ENCODE measurements around the gene EEF2K. TPM values are rescaled to one million over a fixed set of nuclear protein-coding genes. Genes with fewer than 3 reads are reported as not detected.

The EEF2K gene
- polyA plus RNA-seq, 1 donor = 18.7 TPM

- no peak overlapping the region for H3K4me3 ChIP-seq (ENCODE audit: low read length)
- no CpG with 5 or more reads among the region's 24 CpGs for WGBS (ENCODE audit: insufficient coverage, low lambda C conversion rate)
- peaks cover 2% of the 10 kb centered on the region for H3K9me3 ChIP-seq (ENCODE audit: control insufficient read depth, low read depth, low read length)
- H3K36me3 ChIP-seq (ENCODE audit: control insufficient read depth, insufficient read depth, low read length) = peaks cover 88% of the 10 kb centered on the region
- no peak for DNase-seq
- H3K27ac ChIP-seq (ENCODE audit: low read length) = no peak overlapping the region
- H3K27me3 ChIP-seq (ENCODE audit: control insufficient read depth, insufficient read depth, low read length) = no peaks in the 10 kb centered on the region
- H3K4me1 ChIP-seq (ENCODE audit: control insufficient read depth, insufficient read depth, low read length) = no peaks in the 10 kb centered on the region
Observed at GRCh38 chr16:22323959-22324786, 118.1 kb downstream of the EEF2K start.

- Histone ChIP-seq H3K4me3 (ENCODE audit: low read length) (no peak overlapping the region), H3K4me1 (ENCODE audit: control insufficient read depth, insufficient read depth, low read length) (no peaks in the 10 kb centered on the region), H3K27me3 (ENCODE audit: control insufficient read depth, insufficient read depth, low read length) (no peaks in the 10 kb centered on the region), H3K9me3 (ENCODE audit: control insufficient read depth, low read depth, low read length) (peaks cover 2% of the 10 kb centered on the region), H3K36me3 (ENCODE audit: control insufficient read depth, insufficient read depth, low read length) (peaks cover 89% of the 10 kb centered on the region), H3K27ac (ENCODE audit: low read length) (no peak overlapping the region)
- no peak for DNase-seq
- no CpG with 5 or more reads among the region's 19 CpGs for WGBS (ENCODE audit: insufficient coverage, low lambda C conversion rate)
Observed at GRCh38 chr16:22324787-22325597, 118.9 kb downstream of the EEF2K start.

GRCh38 chr16:22325598-22326368 lies 119.7 kb downstream of the EEF2K start:
- H3K4me3 ChIP-seq (ENCODE audit: low read length) = no peak overlapping the region
- peaks cover 2% of the 10 kb centered on the region for H3K9me3 ChIP-seq (ENCODE audit: control insufficient read depth, low read depth, low read length)
- no peaks in the 10 kb centered on the region for H3K27me3 ChIP-seq (ENCODE audit: control insufficient read depth, insufficient read depth, low read length)
- WGBS (ENCODE audit: insufficient coverage, low lambda C conversion rate) = no CpG with 5 or more reads among the region's 46 CpGs
- DNase-seq = no peak
- no peak overlapping the region for H3K27ac ChIP-seq (ENCODE audit: low read length)
- no peaks in the 10 kb centered on the region for H3K4me1 ChIP-seq (ENCODE audit: control insufficient read depth, insufficient read depth, low read length)
- H3K36me3 ChIP-seq (ENCODE audit: control insufficient read depth, insufficient read depth, low read length) = peaks cover 89% of the 10 kb centered on the region

- Histone ChIP-seq H3K9me3 (ENCODE audit: control insufficient read depth, low read depth, low read length) (peaks cover 2% of the 10 kb centered on the region), H3K4me3 (ENCODE audit: low read length) (no peak overlapping the region), H3K4me1 (ENCODE audit: control insufficient read depth, insufficient read depth, low read length) (no peaks in the 10 kb centered on the region), H3K27me3 (ENCODE audit: control insufficient read depth, insufficient read depth, low read length) (no peaks in the 10 kb centered on the region), H3K36me3 (ENCODE audit: control insufficient read depth, insufficient read depth, low read length) (peaks cover 88% of the 10 kb centered on the region), H3K27ac (ENCODE audit: low read length) (no peak overlapping the region)
- no peak for DNase-seq
- WGBS (ENCODE audit: insufficient coverage, low lambda C conversion rate) = 100% methylated on average over 1 of the region's 4 CpGs
Observed at GRCh38 chr16:22326369-22326652, 120.2 kb downstream of the EEF2K start.

GRCh38 chr16:22326771-22327445 lies 120.8 kb downstream of the EEF2K start:
- H3K4me1 ChIP-seq (ENCODE audit: control insufficient read depth, insufficient read depth, low read length) = no peaks in the 10 kb centered on the region
- WGBS (ENCODE audit: insufficient coverage, low lambda C conversion rate) = no CpG with 5 or more reads among the region's 13 CpGs
- no peaks in the 10 kb centered on the region for H3K27me3 ChIP-seq (ENCODE audit: control insufficient read depth, insufficient read depth, low read length)
- no peak for DNase-seq
- H3K9me3 ChIP-seq (ENCODE audit: control insufficient read depth, low read depth, low read length) = peaks cover 2% of the 10 kb centered on the region
- H3K27ac ChIP-seq (ENCODE audit: low read length) = no peak overlapping the region
- H3K4me3 ChIP-seq (ENCODE audit: low read length) = no peak overlapping the region
- H3K36me3 ChIP-seq (ENCODE audit: control insufficient read depth, insufficient read depth, low read length) = peaks cover 88% of the 10 kb centered on the region

GRCh38 chr16:22327446-22327775 lies 121.3 kb downstream of the EEF2K start:
- H3K9me3 ChIP-seq (ENCODE audit: control insufficient read depth, low read depth, low read length) = peaks cover 2% of the 10 kb centered on the region
- WGBS (ENCODE audit: insufficient coverage, low lambda C conversion rate) = no CpG with 5 or more reads among the region's 6 CpGs
- DNase-seq = no peak
- no peaks in the 10 kb centered on the region for H3K27me3 ChIP-seq (ENCODE audit: control insufficient read depth, insufficient read depth, low read length)
- H3K27ac ChIP-seq (ENCODE audit: low read length) = no peak overlapping the region
- H3K4me3 ChIP-seq (ENCODE audit: low read length) = no peak overlapping the region
- H3K4me1 ChIP-seq (ENCODE audit: control insufficient read depth, insufficient read depth, low read length) = no peaks in the 10 kb centered on the region
- peaks cover 88% of the 10 kb centered on the region for H3K36me3 ChIP-seq (ENCODE audit: control insufficient read depth, insufficient read depth, low read length)

- H3K4me3 ChIP-seq (ENCODE audit: low read length) = no peak overlapping the region
- H3K4me1 ChIP-seq (ENCODE audit: control insufficient read depth, insufficient read depth, low read length) = no peaks in the 10 kb centered on the region
- peaks cover 82% of the 10 kb centered on the region for H3K36me3 ChIP-seq (ENCODE audit: control insufficient read depth, insufficient read depth, low read length)
- H3K27ac ChIP-seq (ENCODE audit: low read length) = no peak overlapping the region
- WGBS (ENCODE audit: insufficient coverage, low lambda C conversion rate) = no CpG with 5 or more reads among the region's 10 CpGs
- no peak for DNase-seq
- H3K27me3 ChIP-seq (ENCODE audit: control insufficient read depth, insufficient read depth, low read length) = no peaks in the 10 kb centered on the region
- H3K9me3 ChIP-seq (ENCODE audit: control insufficient read depth, low read depth, low read length) = peaks cover 2% of the 10 kb centered on the region
Observed at GRCh38 chr16:22328081-22328725, 122.1 kb downstream of the EEF2K start.

- H3K27me3 ChIP-seq (ENCODE audit: control insufficient read depth, insufficient read depth, low read length) = no peaks in the 10 kb centered on the region
- H3K4me1 ChIP-seq (ENCODE audit: control insufficient read depth, insufficient read depth, low read length) = no peaks in the 10 kb centered on the region
- DNase-seq = no peak
- peaks cover 2% of the 10 kb centered on the region for H3K9me3 ChIP-seq (ENCODE audit: control insufficient read depth, low read depth, low read length)
- no peak overlapping the region for H3K27ac ChIP-seq (ENCODE audit: low read length)
- no peak overlapping the region for H3K4me3 ChIP-seq (ENCODE audit: low read length)
- peaks cover 76% of the 10 kb centered on the region for H3K36me3 ChIP-seq (ENCODE audit: control insufficient read depth, insufficient read depth, low read length)
- WGBS (ENCODE audit: insufficient coverage, low lambda C conversion rate) = no CpG with 5 or more reads among the region's 9 CpGs
Observed at GRCh38 chr16:22329199-22329695, 123.2 kb downstream of the EEF2K start.

- Histone ChIP-seq H3K9me3 (ENCODE audit: control insufficient read depth, low read depth, low read length) (peaks cover 3% of the 10 kb centered on the region), H3K27ac (ENCODE audit: low read length) (no peak overlapping the region), H3K27me3 (ENCODE audit: control insufficient read depth, insufficient read depth, low read length) (no peaks in the 10 kb centered on the region), H3K36me3 (ENCODE audit: control insufficient read depth, insufficient read depth, low read length) (peaks cover 76% of the 10 kb centered on the region), H3K4me3 (ENCODE audit: low read length) (no peak overlapping the region), H3K4me1 (ENCODE audit: control insufficient read depth, insufficient read depth, low read length) (no peaks in the 10 kb centered on the region)
- DNase-seq = no peak
- 20% methylated on average over 1 of the region's 4 CpGs for WGBS (ENCODE audit: insufficient coverage, low lambda C conversion rate)
Observed at GRCh38 chr16:22330326-22330725, 124.2 kb downstream of the EEF2K start.

All from large intestine (tissue), 3 donors.